Epithelial cell of esophagus (primary cell): Measurements from ENCODE around the gene ZNF280B.
"Not testable (repeated sequence)": the region's sequence is repeated elsewhere in the genome, so short reads cannot be mapped to it uniquely, and the experiment has no call there.

Experiments
- DNase-seq: peaks from one replicate; pipeline ENCODE4 v3.0.0; 2010; ENCODE audit warnings: low read depth
- H3K4me3 ChIP-seq: 2 replicates; pipeline ENCODE4 v1.5.1; 2011; ENCODE audit warnings: mild to moderate bottlenecking, low read length, control low read depth
- CTCF ChIP-seq: IDR thresholded peaks from 2 replicates; pipeline ENCODE4 v1.5.1; 2011; ENCODE audit warnings: low read depth, mild to moderate bottlenecking, low read length, control low read depth, inconsistent platforms; ENCODE audit not compliant: insufficient read depth; ENCODE audit errors: missing control alignments

The ZNF280B gene

GRCh38 chr22:22498267-22498666, 10.3 kb downstream of the ZNF280B start:
- no peak overlapping the region for H3K4me3 ChIP-seq
- TF ChIP-seq CTCF, result no peak

GRCh38 chr22:22491589-22491988, 17.0 kb downstream of the ZNF280B start:
- not testable (repeated sequence) for H3K4me3 ChIP-seq, DNase-seq

More at GRCh38 chr22:22498267-22498666, 10.3 kb downstream of the ZNF280B start:
- no peak for DNase-seq

GRCh38 chr22:22488736-22489135, 19.8 kb downstream of the ZNF280B start:
- no peak for DNase-seq
- TF ChIP-seq CTCF, result no peak
- H3K4me3 ChIP-seq, result no peak overlapping the region

- no peak for TF ChIP-seq CTCF
- no peak overlapping the region for H3K4me3 ChIP-seq
- no peak for DNase-seq
Measured at GRCh38 chr22:22487869-22488597, 20.5 kb downstream of the ZNF280B start.

- DNase-seq, result no peak
- no peak overlapping the region for H3K4me3 ChIP-seq
- TF ChIP-seq CTCF, result no peak
Measured at GRCh38 chr22:22487059-22487458, 21.5 kb downstream of the ZNF280B start.

GRCh38 chr22:22486132-22486899, 22.2 kb downstream of the ZNF280B start:
- no peak overlapping the region for H3K4me3 ChIP-seq
- DNase-seq, result no peak
- TF ChIP-seq CTCF, result no peak

GRCh38 chr22:22485524-22485923, 23.0 kb downstream of the ZNF280B start:
- no peak overlapping the region for H3K4me3 ChIP-seq
- no peak for TF ChIP-seq CTCF
- no peak for DNase-seq
